Measurements from ENCODE around the gene HS1BP3. TPM values are rescaled to one million over a fixed set of nuclear protein-coding genes. Genes with fewer than 3 reads are reported as not detected.

HS1BP3 gene
- total and polyA plus RNA-seq, 2 donors: 7.2 to 17.4 TPM

GRCh38 chr2:20615466-20616241 lies 35.2 kb downstream of the HS1BP3 start:
- Histone ChIP-seq H3K4me3 (ENCODE audit: low read length in 2 of 2) (no peak overlapping the region), H3K9me3 (ENCODE audit: control insufficient read depth in 2 of 2, insufficient read depth in 1 of 2, low read length in 1 of 2) (no peaks in the 10 kb centered on the region), H3K4me1 (ENCODE audit: control insufficient read depth in 2 of 2, insufficient read depth in 2 of 2, low read length in 2 of 2) (peaks cover 0 to 13% of the 10 kb centered on the region in 2 donors), H3K27me3 (ENCODE audit: control insufficient read depth in 2 of 2, insufficient read depth in 1 of 2, low read length in 1 of 2) (no peaks in the 10 kb centered on the region), H3K27ac (ENCODE audit: low read depth in 1 of 2, low read length in 1 of 2) (no peak overlapping the region), H3K36me3 (ENCODE audit: control insufficient read depth in 2 of 2, insufficient read depth in 2 of 2, low read length in 1 of 2) (no peaks in the 10 kb centered on the region)
- DNase-seq (ENCODE audit: low read depth in 6 of 9, low spot score in 9 of 9): no peak
- WGBS: 87% methylated on average over 9 of the region's 9 CpGs

GRCh38 chr2:20615068-20615465 lies 35.8 kb downstream of the HS1BP3 start:
- no peaks in the 10 kb centered on the region for H3K9me3 ChIP-seq (ENCODE audit: control insufficient read depth in 2 of 2, insufficient read depth in 1 of 2, low read length in 1 of 2)
- no peak for DNase-seq (ENCODE audit: low read depth in 6 of 9, low spot score in 9 of 9)
- H3K27me3 ChIP-seq (ENCODE audit: control insufficient read depth in 2 of 2, insufficient read depth in 1 of 2, low read length in 1 of 2): no peaks in the 10 kb centered on the region
- H3K4me1 ChIP-seq (ENCODE audit: control insufficient read depth in 2 of 2, insufficient read depth in 2 of 2, low read length in 2 of 2): peaks cover 0 to 13% of the 10 kb centered on the region in 2 donors
- 90% methylated on average over 6 of the region's 6 CpGs for WGBS
- no peaks in the 10 kb centered on the region for H3K36me3 ChIP-seq (ENCODE audit: control insufficient read depth in 2 of 2, insufficient read depth in 2 of 2, low read length in 1 of 2)
- H3K4me3 ChIP-seq (ENCODE audit: low read length in 2 of 2): no peak overlapping the region
- no peak overlapping the region for H3K27ac ChIP-seq (ENCODE audit: low read depth in 1 of 2, low read length in 1 of 2)

- Histone ChIP-seq H3K36me3 (ENCODE audit: control insufficient read depth in 2 of 2, insufficient read depth in 2 of 2, low read length in 1 of 2) (no peaks in the 10 kb centered on the region), H3K9me3 (ENCODE audit: control insufficient read depth in 2 of 2, insufficient read depth in 1 of 2, low read length in 1 of 2) (no peaks in the 10 kb centered on the region), H3K27me3 (ENCODE audit: control insufficient read depth in 2 of 2, insufficient read depth in 1 of 2, low read length in 1 of 2) (no peaks in the 10 kb centered on the region), H3K4me1 (ENCODE audit: control insufficient read depth in 2 of 2, insufficient read depth in 2 of 2, low read length in 2 of 2) (peaks cover 0 to 13% of the 10 kb centered on the region in 2 donors), H3K4me3 (ENCODE audit: low read length in 2 of 2) (no peak overlapping the region), H3K27ac (ENCODE audit: low read depth in 1 of 2, low read length in 1 of 2) (no peak overlapping the region)
- no peak for DNase-seq (ENCODE audit: low read depth in 6 of 9, low spot score in 9 of 9)
- 84% methylated on average over 14 of the region's 14 CpGs for WGBS
These were observed 36.5 kb downstream of the HS1BP3 start for GRCh38 chr2:20614201-20615067.

GRCh38 chr2:20612925-20613916 lies 37.7 kb downstream of the HS1BP3 start:
- Histone ChIP-seq H3K27me3 (ENCODE audit: control insufficient read depth in 2 of 2, insufficient read depth in 1 of 2, low read length in 1 of 2) (no peaks in the 10 kb centered on the region), H3K9me3 (ENCODE audit: control insufficient read depth in 2 of 2, insufficient read depth in 1 of 2, low read length in 1 of 2) (no peaks in the 10 kb centered on the region), H3K4me1 (ENCODE audit: control insufficient read depth in 2 of 2, insufficient read depth in 2 of 2, low read length in 2 of 2) (peaks cover 0 to 13% of the 10 kb centered on the region in 2 donors), H3K4me3 (ENCODE audit: low read length in 2 of 2) (no peak overlapping the region), H3K36me3 (ENCODE audit: control insufficient read depth in 2 of 2, insufficient read depth in 2 of 2, low read length in 1 of 2) (no peaks in the 10 kb centered on the region), H3K27ac (ENCODE audit: low read depth in 1 of 2, low read length in 1 of 2) (no peak overlapping the region)
- 92% methylated on average over 17 of the region's 17 CpGs for whole genome bisulfite sequencing
- DNase-seq (ENCODE audit: low read depth in 6 of 9, low spot score in 9 of 9): no peak

- no peaks in the 10 kb centered on the region for H3K27me3 ChIP-seq (ENCODE audit: control insufficient read depth in 2 of 2, insufficient read depth in 1 of 2, low read length in 1 of 2)
- DNase-seq (ENCODE audit: low read depth in 6 of 9, low spot score in 9 of 9): no peak
- peaks cover 0 to 5% of the 10 kb centered on the region in 2 donors for H3K4me1 ChIP-seq (ENCODE audit: control insufficient read depth in 2 of 2, insufficient read depth in 2 of 2, low read length in 2 of 2)
- no peaks in the 10 kb centered on the region for H3K9me3 ChIP-seq (ENCODE audit: control insufficient read depth in 2 of 2, insufficient read depth in 1 of 2, low read length in 1 of 2)
- WGBS: 99% methylated on average over 3 of the region's 3 CpGs
- no peak overlapping the region for H3K27ac ChIP-seq (ENCODE audit: low read depth in 1 of 2, low read length in 1 of 2)
- H3K36me3 ChIP-seq (ENCODE audit: control insufficient read depth in 2 of 2, insufficient read depth in 2 of 2, low read length in 1 of 2): no peaks in the 10 kb centered on the region
- no peak overlapping the region for H3K4me3 ChIP-seq (ENCODE audit: low read length in 2 of 2)
These were observed 39.0 kb downstream of the HS1BP3 start for GRCh38 chr2:20611844-20612356.

- Histone ChIP-seq H3K4me1 (ENCODE audit: control insufficient read depth in 2 of 2, insufficient read depth in 2 of 2, low read length in 2 of 2) (peaks cover 0 to 3% of the 10 kb centered on the region in 2 donors), H3K27me3 (ENCODE audit: control insufficient read depth in 2 of 2, insufficient read depth in 1 of 2, low read length in 1 of 2) (no peaks in the 10 kb centered on the region), H3K27ac (ENCODE audit: low read depth in 1 of 2, low read length in 1 of 2) (no peak overlapping the region), H3K4me3 (ENCODE audit: low read length in 2 of 2) (no peak overlapping the region), H3K9me3 (ENCODE audit: control insufficient read depth in 2 of 2, insufficient read depth in 1 of 2, low read length in 1 of 2) (no peaks in the 10 kb centered on the region), H3K36me3 (ENCODE audit: control insufficient read depth in 2 of 2, insufficient read depth in 2 of 2, low read length in 1 of 2) (no peaks in the 10 kb centered on the region)
- no peak for DNase-seq (ENCODE audit: low read depth in 6 of 9, low spot score in 9 of 9)
- WGBS: 83% methylated on average over 15 of the region's 15 CpGs
These were observed 39.6 kb downstream of the HS1BP3 start for GRCh38 chr2:20611077-20611843.

GRCh38 chr2:20609995-20610357 lies 40.9 kb downstream of the HS1BP3 start:
- Histone ChIP-seq H3K4me3 (ENCODE audit: low read length in 2 of 2) (no peak overlapping the region), H3K27me3 (ENCODE audit: control insufficient read depth in 2 of 2, insufficient read depth in 1 of 2, low read length in 1 of 2) (no peaks in the 10 kb centered on the region), H3K4me1 (ENCODE audit: control insufficient read depth in 2 of 2, insufficient read depth in 2 of 2, low read length in 2 of 2) (peaks cover 0 to 3% of the 10 kb centered on the region in 2 donors), H3K27ac (ENCODE audit: low read depth in 1 of 2, low read length in 1 of 2) (no peak overlapping the region), H3K9me3 (ENCODE audit: control insufficient read depth in 2 of 2, insufficient read depth in 1 of 2, low read length in 1 of 2) (no peaks in the 10 kb centered on the region), H3K36me3 (ENCODE audit: control insufficient read depth in 2 of 2, insufficient read depth in 2 of 2, low read length in 1 of 2) (no peaks in the 10 kb centered on the region)
- DNase-seq (ENCODE audit: low read depth in 6 of 9, low spot score in 9 of 9): no peak
- 70% methylated on average over 4 of the region's 4 CpGs for WGBS

GRCh38 chr2:20609349-20609994 lies 41.4 kb downstream of the HS1BP3 start:
- Histone ChIP-seq H3K4me1 (ENCODE audit: control insufficient read depth in 2 of 2, insufficient read depth in 2 of 2, low read length in 2 of 2) (peaks cover 0 to 3% of the 10 kb centered on the region in 2 donors), H3K36me3 (ENCODE audit: control insufficient read depth in 2 of 2, insufficient read depth in 2 of 2, low read length in 1 of 2) (no peaks in the 10 kb centered on the region), H3K27me3 (ENCODE audit: control insufficient read depth in 2 of 2, insufficient read depth in 1 of 2, low read length in 1 of 2) (no peaks in the 10 kb centered on the region), H3K4me3 (ENCODE audit: low read length in 2 of 2) (no peak overlapping the region), H3K9me3 (ENCODE audit: control insufficient read depth in 2 of 2, insufficient read depth in 1 of 2, low read length in 1 of 2) (no peaks in the 10 kb centered on the region), H3K27ac (ENCODE audit: low read depth in 1 of 2, low read length in 1 of 2) (no peak overlapping the region)
- no peak for DNase-seq (ENCODE audit: low read depth in 6 of 9, low spot score in 9 of 9)
- WGBS: 78% methylated on average over 7 of the region's 7 CpGs
